Endothelial cell (in vitro differentiated cells): ENCODE measurements around the gene ZAP70. TPM values are rescaled to one million over a fixed set of nuclear protein-coding genes. Genes with fewer than 3 reads are reported as not detected.
A peak's percentile ranks its signal among the peaks of the same experiment; 100 is the strongest.

Experiments
- DNase-seq: peaks from one replicate; pipeline ENCODE4 v3.0.0; 2021; ENCODE audit warnings: low spot score
- H3K27ac Mint-ChIP-seq: one replicate; pipeline ENCODE4 v1.8.0; 2021; ENCODE audit warnings: mixed read lengths, inconsistent platforms; ENCODE audit not compliant: unreplicated experiment
- H3K27me3 Mint-ChIP-seq: one replicate; pipeline ENCODE4 v1.8.0; 2021; ENCODE audit warnings: mild to moderate bottlenecking, moderate library complexity, mixed read lengths, inconsistent platforms; ENCODE audit not compliant: unreplicated experiment
- H3K36me3 Mint-ChIP-seq: one replicate; pipeline ENCODE4 v1.8.0; 2021; ENCODE audit warnings: mild to moderate bottlenecking, low read depth, mixed read lengths, inconsistent platforms; ENCODE audit not compliant: unreplicated experiment
- H3K4me1 Mint-ChIP-seq: one replicate; pipeline ENCODE4 v1.8.0; 2021; ENCODE audit warnings: mild to moderate bottlenecking, mixed read lengths, inconsistent platforms; ENCODE audit not compliant: unreplicated experiment
- H3K4me3 Mint-ChIP-seq: one replicate; pipeline ENCODE4 v1.8.0; 2021; ENCODE audit warnings: mild to moderate bottlenecking, mixed read lengths, inconsistent platforms; ENCODE audit not compliant: unreplicated experiment
- H3K9me3 Mint-ChIP-seq: one replicate; pipeline ENCODE4 v1.8.0; 2021; ENCODE audit warnings: mixed read lengths, inconsistent platforms; ENCODE audit not compliant: unreplicated experiment
- CTCF ChIP-seq: fragments of 200-600 bp; sonication (generic); IDR thresholded peaks from one replicate; pipeline ENCODE4 v1.5.0; 2021; ENCODE audit warnings: antibody characterized with exemption; ENCODE audit not compliant: unreplicated experiment
- total RNA-seq: library from RNA; stranded (reverse); fragmentation: NEBNext Ultra II Directional; extraction: Animal tissue kit (Norgen Biotek cat#: 25700); gene quantifications from one replicate; pipeline ENCODE4 v1.2.1, GENCODE V29; 2021; ENCODE audit not compliant: unreplicated experiment

The ZAP70 gene
- total RNA-seq, 1 donor from 2014 or later, result 93.4 TPM

GRCh38 chr2:97724501-97724900 is 11.1 kb downstream of the ZAP70 start:
- H3K27me3 Mint-ChIP-seq, result peaks cover 3% of the 10 kb centered on the region
- H3K4me3 Mint-ChIP-seq, result no peak overlapping the region
- no peak overlapping the region for H3K27ac Mint-ChIP-seq
- peaks cover 21% of the 10 kb centered on the region for H3K4me1 Mint-ChIP-seq
- H3K36me3 Mint-ChIP-seq, result peaks cover 24% of the 10 kb centered on the region
- DNase-seq, result no peak
- no peaks in the 10 kb centered on the region for H3K9me3 Mint-ChIP-seq
- TF ChIP-seq CTCF, result no peak

- no peak for TF ChIP-seq CTCF
- DNase-seq, result no peak
- Mint-ChIP-seq H3K4me3 (peak overlapping the region; percentile 56), H3K27ac (no peak overlapping the region), H3K36me3 (peaks cover 25% of the 10 kb centered on the region), H3K27me3 (peaks cover 3% of the 10 kb centered on the region), H3K9me3 (no peaks in the 10 kb centered on the region), H3K4me1 (peaks cover 21% of the 10 kb centered on the region)
Measured at GRCh38 chr2:97724946-97725688, 11.7 kb downstream of the ZAP70 start.

DNA sequence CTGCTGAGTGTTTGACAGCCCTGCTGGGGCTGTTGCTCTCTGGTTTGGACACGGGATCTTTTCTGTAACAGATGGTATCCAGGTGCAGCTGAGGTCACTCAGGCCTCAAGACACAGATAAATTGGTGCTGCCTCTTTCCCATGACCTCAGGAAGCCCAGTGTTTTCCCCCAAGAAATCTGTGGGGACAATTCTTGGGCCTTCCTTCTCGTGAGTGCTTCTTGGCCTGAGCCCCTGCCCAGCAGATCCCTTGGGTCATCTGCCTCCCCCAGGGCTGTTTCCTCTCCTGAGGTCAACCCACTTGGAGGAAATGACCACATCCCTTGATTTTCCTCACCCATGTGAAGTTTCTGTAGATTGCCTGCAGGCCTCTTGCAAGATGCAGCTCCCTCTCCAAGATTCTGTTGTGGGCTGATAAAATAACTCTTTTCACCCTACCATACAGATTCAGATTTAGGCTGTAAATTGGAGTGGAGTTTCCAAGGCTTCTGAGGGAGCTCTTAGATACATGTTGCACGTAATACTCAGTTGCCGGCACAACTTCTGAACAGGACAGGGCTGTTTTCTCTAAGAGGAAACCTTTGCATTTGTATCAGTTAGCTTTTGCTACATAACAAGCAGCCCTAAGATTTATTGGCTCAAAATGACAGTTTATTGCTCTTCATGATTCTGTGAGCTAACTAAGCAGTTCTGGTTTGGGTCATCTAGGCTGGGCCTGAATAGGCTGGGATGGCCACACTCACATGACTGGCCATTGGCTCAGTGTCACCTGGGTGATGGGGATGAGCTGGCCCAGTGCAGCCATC is 13.1 kb downstream of the ZAP70 start:
- Mint-ChIP-seq H3K27ac (peak overlapping the region; percentile 72), H3K27me3 (peaks cover 3% of the 10 kb centered on the region), H3K9me3 (no peaks in the 10 kb centered on the region), H3K36me3 (peaks cover 32% of the 10 kb centered on the region), H3K4me3 (peak overlapping the region; percentile 37), H3K4me1 (peaks cover 21% of the 10 kb centered on the region)
- no peak for DNase-seq
- no peak for TF ChIP-seq CTCF

DNA sequence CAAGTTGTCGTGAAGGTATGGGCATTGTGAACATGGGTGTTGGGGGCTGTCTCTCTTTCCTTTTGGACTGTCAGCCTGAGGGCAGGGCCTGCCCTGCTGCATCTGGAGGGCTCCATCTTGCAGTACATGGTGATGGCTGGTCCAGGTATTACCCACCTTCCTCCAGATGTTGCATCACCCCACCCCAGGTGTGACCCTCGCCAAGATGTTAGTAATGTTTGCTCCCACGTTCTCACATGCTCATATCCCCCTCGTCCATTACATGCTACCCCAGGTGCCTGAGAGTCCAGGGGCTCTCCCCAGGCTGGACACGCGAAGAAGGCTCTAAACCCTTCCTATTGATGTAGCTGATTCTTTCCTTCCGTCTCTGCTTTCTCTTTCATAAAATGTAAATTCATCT is 13.9 kb downstream of the ZAP70 start:
- DNase-seq, result no peak
- H3K27ac Mint-ChIP-seq, result no peak overlapping the region
- TF ChIP-seq CTCF, result no peak
- peaks cover 38% of the 10 kb centered on the region for H3K36me3 Mint-ChIP-seq
- peaks cover 21% of the 10 kb centered on the region for H3K4me1 Mint-ChIP-seq
- H3K27me3 Mint-ChIP-seq, result peaks cover 3% of the 10 kb centered on the region
- no peaks in the 10 kb centered on the region for H3K9me3 Mint-ChIP-seq
- H3K4me3 Mint-ChIP-seq, result peak overlapping the region; percentile 34
